NOMO-1 (cell line): ENCODE results near the gene CEMIP.

Experiments used
- DNase-seq, 2 experiments: peaks; one replicate each; lab custom pipeline; 2025; ENCODE audit not compliant: unreplicated experiment in 2 of 2; lab: John Stamatoyannopoulos, UW

The CEMIP gene

DNA sequence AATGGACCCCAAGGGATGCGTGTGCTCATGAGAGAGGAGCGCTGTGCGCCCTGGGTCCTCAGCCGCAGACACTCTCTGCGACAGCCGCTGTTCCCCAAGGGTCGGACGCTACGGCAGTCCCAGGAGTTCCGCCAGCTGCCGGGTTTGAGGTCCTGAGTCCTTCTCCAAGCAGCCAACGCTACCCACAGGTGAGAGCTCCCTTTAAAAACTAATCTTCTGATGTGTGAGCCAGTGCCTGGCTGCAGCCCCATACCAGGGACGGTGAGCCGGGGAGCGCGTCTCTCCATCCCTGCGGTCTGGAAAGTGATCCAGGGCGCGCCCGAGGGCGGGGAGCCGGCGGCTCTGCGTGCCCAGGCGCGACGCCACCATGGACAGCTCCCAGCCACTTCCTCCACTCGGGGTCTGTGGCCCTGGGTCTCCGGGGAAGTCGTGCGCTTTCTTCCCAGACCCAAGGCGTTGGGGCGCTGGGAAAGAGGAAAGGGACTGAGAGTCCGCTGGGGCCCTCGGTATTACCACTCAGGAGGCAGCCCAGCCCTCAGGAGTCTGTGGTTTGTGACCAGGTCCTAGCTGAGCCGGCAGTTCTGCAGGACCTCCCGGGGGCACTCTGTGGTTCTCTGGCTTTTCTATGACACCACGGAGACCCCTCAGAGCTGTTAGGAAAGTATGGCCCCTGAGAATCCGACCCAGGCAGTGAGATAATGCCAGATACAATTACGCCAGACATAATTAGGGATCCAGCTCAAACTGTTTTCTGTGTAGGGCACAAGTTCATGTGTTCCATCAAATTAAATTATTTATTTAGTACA, 1.4 kb downstream of the CEMIP start:
- no peak for DNase-seq

DNA sequence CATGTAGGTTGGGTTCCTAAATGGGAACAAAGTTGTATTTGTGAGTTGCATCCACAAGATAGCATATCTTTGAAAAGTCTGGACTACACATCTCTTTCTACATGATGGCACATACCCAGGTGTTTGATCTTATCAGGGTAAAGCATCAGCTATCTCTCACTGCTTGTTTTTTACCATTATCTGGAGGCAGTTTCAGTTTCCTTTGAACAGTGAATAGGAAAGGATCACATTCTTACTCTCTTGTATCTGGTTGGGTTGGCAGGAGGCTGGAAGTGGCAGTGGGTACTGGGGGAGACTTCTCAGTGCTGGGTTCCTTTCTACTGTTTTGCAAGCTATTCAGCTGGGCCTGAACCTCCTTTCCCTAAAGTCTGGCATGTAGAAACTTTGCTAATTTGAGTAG, 4.1 kb downstream of the CEMIP start:
- DNase-seq: no peak

DNA sequence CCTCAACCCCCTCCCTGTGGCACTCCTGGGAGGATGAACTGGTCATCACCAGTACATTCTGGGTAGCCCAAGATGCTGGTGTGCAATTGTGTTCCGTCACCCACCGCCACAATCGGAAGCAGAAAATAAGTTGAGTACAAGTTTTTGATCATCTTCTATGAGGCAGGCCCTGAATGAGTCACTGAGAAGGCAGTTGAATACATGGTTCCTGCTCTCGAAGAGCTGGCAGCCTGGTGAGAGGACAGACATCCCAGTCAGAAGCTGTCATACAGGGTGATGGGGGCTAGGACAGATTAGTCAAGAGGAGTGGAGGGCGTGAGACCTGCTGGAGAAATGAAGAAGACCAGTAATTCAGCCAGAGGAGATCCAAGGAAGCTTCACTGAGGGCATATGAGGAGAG, 6.2 kb downstream of the CEMIP start:
- DNase-seq: no peak

DNA sequence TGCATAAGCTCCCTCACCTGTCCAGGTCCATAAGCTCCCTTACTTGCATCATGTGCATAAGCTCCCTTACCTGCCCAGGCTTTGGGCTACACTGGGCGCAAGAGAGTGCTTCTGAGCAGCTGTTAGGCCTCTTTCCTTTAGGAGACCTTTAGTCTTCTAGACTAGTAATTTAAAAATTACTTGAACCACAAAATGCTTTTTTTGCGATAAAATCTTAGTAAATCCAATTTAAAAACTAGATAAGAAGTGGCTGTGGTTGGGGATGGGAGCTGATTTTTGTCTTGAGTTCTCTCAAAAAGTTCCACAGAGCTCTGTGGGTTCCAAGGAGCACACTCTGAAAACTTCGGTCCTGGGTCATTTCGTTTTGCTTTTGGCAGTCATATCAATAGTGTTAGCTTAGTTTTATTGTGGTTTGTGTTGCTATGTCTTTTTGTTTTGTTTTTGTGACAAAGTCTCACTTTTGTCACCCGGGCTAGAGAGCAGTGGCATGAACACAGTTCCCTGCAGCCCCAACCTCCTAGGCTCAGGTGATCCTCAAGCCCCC, 6.7 kb downstream of the CEMIP start:
- DNase-seq: no peak

DNA sequence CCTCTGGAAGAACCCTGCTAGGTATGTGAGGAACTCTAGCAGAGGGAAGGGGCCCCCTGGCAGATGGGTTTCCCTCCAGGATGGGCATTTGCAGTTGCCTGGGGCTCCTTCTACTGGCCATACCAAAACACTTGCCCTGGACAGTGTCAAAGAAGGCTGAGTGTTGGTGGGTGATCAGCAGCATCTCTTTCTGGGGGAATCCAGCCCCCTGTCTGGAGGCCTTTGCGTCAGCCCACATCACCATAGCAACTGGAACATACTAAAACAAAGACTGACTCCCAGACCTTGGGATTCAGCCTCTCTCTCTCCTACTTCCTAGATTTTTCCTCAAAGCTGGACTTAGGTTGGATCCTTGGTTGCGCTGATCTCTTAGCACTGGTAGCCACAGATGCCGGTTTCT, 8.1 kb downstream of the CEMIP start:
- no peak for DNase-seq

DNA sequence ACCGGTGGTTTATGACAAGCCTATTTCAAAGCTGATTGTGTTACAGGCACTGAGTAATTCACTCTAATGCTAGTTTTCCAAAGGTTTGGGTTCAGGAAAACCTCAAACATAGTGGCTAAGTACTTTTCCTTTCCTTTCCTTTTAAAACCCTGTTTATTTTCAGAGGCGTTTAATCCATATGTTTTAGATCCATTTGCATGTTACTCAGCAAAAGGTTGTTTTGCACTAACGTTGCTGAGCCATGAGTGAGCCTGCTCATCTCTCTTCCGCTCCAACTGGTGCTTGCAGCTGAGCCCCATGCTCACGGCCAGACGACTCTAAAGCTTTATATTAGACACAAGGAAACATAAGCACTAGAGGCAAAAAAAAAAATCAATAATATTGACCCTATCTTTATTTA, 9.4 kb downstream of the CEMIP start:
- DNase-seq: no peak

DNA sequence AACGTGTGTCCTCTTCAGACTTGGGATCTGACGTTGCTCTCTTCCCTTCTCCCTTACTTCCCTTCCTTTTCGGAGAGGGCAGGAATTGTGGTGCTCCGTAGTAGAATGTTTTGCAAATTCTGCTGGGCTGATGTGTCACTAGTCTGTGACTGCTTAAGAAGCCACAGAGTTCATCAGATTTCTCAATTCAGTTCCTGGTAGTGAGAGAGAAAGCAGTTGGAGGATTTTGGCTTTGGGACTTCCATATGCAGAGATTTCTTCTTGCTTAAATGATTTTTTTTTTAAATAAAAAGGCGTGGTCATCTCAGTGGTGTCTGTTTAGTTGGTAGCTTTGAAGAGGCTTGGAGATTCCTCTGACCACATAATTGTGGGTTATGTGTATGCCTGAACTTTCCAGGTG, 10.1 kb downstream of the CEMIP start:
- peak; percentile 23 to 75 for DNase-seq

DNA sequence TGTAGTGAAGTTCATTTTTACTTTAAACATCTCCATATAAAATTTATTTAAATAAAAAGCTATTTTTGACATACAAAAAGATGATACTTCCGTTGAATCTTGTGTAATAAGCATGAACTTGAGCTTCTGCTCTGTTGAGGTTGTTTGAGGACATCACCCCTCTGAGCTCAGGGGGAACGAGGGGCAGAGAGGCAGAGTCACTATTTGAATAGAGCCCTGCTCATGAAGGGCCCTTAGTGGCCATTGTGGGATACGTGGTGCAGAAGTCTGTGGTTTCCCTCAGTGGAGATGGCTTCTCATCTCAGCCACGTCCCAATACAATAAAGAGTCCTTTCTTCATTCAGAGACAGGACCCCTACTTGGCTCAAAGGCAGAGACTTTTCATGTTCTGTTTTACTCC, 10.6 kb downstream of the CEMIP start:
- peak; percentile 32 to 44 for DNase-seq

DNA sequence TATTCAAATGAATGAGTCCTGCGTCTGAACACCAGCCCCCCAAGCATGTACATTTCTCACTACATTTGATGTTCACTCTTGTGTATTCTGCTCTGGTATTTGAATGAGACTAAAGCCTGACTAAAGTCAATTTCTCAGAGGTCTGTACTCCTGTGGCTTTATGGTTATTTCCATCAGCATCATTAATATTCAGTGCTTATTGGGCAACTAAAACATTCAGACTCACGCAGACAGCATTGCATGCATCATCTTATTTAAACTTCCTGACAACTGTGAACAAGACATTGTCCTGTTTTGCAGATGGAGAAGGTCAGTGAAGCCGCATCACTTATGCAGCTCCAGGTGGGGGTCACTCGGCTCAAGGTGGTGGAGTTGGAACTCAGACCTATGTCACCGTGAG, 11.1 kb downstream of the CEMIP start:
- DNase-seq: no peak

DNA sequence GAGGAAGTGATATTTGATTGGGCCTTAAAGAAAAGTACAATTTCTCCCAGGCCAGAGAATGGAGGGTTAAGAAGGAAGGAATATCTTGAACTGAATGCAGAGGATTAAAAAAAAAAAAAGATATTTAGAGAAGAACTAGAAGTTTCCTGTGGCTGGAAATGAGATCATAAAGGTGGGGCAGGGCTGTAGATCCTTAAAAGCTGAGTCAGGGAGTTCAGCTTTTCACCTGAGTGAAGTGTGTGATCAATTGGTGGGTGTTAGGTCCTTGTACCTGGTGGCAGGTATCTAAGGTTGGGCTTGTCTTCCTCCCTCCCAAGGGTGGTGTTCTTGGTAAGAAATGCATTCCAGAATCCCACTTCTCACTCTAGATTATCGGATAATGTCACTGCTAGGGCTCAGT, 11.8 kb downstream of the CEMIP start:
- DNase-seq: no peak

DNA sequence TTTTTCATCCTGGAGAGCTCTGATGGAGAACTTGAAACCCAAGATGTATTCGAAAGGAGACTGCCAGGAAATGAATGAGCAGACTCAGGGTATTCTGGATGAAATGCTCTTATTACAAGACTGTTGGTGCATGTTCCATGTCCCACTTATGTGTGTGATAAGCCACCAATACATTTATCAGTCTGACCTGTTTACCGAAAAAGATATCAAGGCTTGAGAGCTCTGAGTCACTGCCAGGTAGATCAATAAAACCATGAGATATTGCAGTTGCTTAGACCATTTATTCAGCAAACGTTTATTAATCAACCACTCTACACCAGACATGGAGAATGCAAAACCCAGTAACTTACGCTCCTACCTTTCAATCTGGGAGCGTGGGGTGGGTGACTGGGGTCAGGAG, 17.2 kb downstream of the CEMIP start:
- DNase-seq: no peak

DNA sequence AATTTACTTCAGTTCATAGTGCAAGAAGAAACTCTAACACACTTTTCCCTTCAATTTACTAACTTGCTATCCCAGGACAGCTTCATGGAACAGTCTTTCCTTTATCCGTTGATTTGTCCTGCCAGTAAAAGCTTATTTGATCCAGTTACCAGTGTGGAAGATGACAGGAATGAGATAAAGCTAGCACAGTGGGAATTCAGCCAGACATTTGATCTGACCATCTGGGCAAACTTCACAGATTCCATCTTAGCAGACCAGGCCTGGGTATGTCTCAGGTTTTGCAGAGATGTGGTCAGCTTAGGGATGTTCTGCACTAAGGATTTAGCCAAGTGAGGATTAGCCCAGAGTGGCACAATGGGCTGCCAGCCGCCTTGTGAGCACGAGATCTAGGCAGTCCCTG, 19.7 kb downstream of the CEMIP start:
- DNase-seq: no peak

DNA sequence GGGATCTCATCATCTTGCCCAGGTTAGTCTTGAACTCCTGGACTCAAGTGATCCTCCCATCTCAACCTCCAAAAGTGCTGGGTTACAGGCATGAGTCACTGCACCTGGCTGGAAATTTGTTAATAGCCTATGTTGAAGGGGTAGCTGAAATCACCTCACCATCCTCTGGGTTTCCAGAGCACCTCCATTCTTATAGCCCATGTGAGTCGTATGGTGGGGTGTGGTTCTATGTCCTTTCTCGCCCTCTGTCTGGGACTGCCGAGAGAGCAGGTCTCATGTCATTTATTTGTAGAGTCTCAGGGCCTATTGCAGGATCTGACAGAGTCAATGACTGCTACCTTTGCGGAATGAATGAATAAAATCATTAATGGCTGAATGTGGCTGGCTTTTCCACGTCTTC, 20.9 kb downstream of the CEMIP start:
- DNase-seq: no peak

DNA sequence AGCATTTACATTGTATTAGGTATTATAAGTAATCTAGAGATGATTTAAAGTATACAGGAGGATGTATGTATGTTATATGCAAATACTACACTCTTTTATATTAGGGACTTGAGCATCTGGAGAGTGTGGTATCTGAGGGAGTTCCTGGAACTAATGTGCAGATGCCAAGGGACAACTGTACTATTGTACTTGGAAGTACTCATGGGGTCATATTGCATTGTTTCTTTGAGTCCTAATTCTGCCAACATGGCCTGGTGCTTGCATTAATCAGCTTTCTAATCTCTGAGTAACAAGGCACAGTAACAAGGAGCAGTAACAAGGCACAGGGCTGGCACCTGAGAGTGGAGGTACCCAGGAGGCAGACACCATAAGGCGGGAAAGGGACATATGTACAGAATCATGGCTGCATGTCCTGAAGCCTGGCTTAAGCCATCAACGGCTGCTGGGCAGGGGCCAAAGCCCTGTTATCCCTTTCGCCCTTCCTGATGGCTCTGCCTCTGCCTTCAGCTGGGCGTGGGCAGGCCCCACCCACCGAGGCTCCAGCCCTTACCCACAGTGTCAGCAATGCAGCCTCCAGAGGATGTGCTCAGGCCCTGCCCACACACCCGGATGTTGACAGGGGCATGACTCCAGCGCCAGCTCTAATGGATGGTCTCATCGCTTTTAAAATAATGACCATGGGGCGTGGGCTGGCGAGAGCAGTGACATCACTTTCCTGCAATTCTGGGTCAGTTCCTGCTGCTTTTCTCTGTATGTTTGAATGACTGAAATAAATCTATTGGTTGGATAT, 22.9 kb downstream of the CEMIP start:
- no peak for DNase-seq

DNA sequence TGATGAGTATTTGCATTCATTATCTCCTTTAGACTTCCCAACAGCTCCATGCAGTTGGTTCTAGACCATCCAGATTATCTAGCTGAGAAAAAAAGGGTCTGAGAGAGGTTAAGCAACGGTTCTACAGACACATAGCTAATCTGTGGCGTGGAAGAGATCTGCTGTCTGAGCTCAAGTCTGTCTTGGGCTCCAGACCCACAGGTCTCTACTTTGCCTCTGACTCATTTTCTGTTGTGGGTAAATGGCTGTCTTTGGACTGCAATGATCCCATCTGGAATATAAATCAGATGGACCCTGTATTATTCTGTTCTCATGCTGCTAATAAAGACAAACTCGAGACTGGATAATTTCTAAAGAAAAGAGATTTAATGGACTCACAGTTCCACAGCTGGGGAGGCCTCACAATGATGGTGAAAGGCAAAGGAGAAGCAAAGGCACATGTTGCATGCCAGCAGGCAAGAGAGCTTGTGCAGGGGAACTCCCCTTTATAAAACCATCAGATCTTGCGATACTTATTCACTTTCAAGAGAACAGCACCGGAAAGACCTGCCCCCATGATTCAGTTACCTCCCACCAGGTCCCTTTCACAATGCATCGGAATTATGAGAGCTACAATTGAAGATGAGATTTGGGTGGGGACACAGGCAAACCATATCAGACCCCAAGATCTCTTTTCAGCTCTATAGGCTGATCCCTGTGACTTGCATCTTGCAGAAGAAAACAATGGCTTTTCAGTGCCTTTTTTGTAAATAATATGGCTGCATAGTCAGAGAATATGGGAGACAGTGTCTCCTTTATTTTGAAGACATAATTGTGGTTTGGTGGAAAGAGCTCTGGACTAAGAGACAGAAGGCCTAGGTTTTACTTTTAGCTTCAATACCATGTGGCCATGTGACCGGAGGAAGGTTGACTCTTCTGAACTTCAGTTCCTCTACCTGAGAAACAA, 24.7 kb downstream of the CEMIP start:
- DNase-seq: no peak

DNA sequence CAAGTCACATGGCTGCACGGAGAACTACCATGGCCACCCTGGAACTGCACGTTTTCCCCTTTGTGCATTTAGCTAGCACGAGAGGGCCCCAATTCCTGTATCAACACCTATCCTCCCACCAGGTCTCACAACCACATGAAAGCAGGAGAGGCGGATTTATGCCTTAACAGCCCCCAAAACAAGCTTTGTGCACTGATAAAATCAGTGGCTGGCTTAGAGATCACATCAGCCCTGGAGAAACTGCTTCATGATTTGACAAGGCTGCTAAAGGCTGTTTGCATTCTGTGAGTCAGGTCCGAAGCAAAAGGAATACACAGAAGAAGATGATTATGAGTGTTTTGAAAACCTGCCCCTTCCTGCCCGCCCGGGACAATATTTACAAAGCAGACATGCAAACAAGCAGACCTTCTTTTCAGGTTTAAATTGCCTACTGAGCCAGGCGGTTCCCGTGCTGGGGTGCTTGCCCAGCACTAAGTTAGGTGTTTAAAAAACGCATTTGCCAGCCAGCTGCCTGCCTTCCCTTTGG, 25.9 kb downstream of the CEMIP start:
- DNase-seq: no peak

DNA sequence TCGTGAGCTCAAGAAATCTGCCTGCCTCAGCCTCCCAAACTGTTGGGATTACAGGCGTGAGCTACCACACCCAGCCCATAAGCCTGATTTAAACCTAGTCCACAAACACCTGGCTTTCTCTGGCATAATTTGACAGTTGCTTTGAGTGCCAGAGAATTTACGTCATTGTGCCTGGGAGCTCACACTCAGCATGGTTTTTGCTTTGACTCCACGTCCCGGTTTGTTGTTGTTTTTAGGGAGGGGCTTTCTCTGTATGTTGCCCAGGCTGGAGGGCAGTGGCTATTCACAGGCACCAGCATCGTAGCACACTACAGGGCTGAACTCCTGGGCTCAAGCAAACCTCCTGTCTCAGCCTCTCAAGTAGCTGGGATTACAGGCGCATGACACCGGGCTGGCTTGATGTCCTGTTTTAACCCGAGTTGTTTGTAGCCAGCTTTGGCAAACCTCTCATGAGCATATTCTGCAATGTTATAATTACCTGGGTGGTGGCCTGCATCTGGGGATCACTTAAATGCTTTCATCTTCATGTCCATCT, 32.7 kb downstream of the CEMIP start:
- DNase-seq: no peak

DNA sequence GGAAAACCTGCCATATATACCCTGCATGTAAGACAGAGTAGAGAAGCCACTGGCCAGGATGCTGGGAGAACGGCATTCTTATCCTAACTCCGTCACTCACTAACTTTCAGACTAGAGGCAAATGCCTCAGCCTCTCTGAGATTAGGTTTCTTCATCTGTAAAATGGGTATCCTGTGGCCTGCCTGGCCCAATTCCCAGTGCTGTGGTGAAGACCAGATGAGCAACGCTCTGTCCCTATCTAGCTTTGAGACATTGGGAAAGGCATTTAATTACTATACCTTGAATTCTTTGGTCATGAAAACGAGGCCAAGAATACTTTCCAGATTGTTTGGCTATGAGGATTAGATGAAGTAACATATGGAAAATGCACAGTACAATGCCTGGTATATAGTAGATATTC, 35.9 kb downstream of the CEMIP start:
- no peak for DNase-seq

DNA sequence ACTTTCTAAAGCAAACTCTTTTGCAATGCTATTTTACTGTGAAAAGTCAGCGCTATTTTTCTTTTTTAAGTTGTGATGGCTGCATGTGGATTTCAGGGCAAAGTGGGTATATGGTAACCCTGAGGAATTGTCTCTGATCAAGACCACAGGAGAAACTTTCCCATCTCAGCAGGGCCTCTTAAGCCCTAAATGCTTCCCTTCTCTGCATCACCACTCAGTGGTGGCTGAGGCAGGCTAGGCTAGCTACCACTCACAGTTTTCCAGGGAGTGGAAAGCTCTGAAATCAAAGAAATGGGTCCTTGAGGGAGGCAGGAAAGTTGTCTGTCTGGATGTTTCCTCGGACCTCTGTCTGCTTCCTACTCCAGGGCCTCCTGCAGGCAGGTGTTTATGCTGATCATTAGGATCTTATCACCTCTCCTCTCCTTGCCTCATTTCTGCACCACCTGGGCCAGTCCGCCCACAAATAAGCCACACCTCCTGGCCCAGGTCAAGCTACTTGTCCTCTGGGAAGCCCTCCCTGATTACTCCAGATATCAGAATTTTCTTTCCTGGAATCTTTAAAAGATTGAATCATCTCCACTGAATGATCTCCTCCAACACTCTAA, 37.0 kb downstream of the CEMIP start:
- no peak for DNase-seq

DNA sequence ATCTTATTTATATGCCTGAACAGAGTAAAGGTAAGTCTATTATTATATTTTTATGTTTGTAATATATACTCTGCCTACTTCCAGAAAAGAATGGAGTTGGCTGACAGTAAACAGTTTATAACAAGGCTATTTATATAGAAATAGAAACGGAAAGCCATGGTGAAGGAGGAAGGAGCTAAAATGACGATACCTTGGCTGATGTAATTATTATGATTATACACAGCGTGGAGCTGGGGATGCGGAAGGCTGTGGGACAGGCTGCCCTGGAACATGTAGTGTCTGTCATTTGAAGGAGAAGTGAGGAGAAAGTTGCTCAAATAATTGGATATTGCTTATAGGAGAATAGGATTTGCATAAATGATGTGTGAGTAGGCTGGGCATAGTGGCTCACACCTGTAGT, 37.8 kb downstream of the CEMIP start:
- peak in 1 of 2 experiments; percentile 3 for DNase-seq
